Thoracic aorta (tissue), 2 donors: ENCODE data around the gene MEI1. TPM values are rescaled to one million over a fixed set of nuclear protein-coding genes. Genes with fewer than 3 reads are reported as not detected.

ENCODE experiments used
- ATAC-seq: fragments of 150-250 bp; one replicate; pipeline ENCODE4 v1.8.0; 2017; ENCODE audit warnings: low read depth; ENCODE audit not compliant: insufficient number of reproducible peaks, low FRiP score
- DNase-seq: peaks from one replicate; pipeline ENCODE4 v3.0.0-alpha.2; 2020; ENCODE audit warnings: low spot score
- H3K27ac ChIP-seq, 2 donors: fragments of 200-600 bp; sonication (generic); 1 replicate in 1 of 2; 2 replicates in 1 of 2; pipeline ENCODE4 v1.5.1; 2016; ENCODE audit warnings: mild to moderate bottlenecking in 2 of 2, moderate library complexity in 2 of 2
- H3K27me3 ChIP-seq: fragments of 200-600 bp; sonication (generic); replicated peaks from 2 replicates; pipeline ENCODE4 v1.6.0; 2016; ENCODE audit warnings: mild to moderate bottlenecking; ENCODE audit not compliant: insufficient read depth
- H3K36me3 ChIP-seq: fragments of 200-600 bp; sonication (generic); one replicate; pipeline ENCODE4 v1.5.1; 2016
- H3K4me1 ChIP-seq, 2 donors: fragments of 200-600 bp; sonication (generic); 1 replicate in 1 of 2; 2 replicates in 1 of 2; pipeline versions ENCODE4 v1.5.1 to v1.6.0; 2016; ENCODE audit warnings: low read depth in 2 of 2, mild to moderate bottlenecking in 1 of 2; ENCODE audit not compliant: control insufficient read depth in 1 of 2
- H3K4me3 ChIP-seq: fragments of 200-600 bp; sonication (generic); 2 replicates; pipeline ENCODE4 v1.5.1; 2016; ENCODE audit warnings: mild to moderate bottlenecking
- H3K9me3 ChIP-seq: fragments of 200-600 bp; sonication (generic); 2 replicates; pipeline ENCODE4 v1.5.1; 2016
- total RNA-seq, 2 donors: library from RNA; depleted of rRNA; stranded (reverse); fragments of >200 nt; gene quantifications; one replicate each; pipeline versions ENCODE4 v1.1.0 to v1.2.3, GENCODE V29; 2016
- TF ChIP-seq, protein P1 (sequence below): fragments of 200-600 bp; sonication (generic); IDR thresholded peaks from one replicate; pipeline ENCODE4 v1.5.1; 2019; ENCODE audit warnings: antibody characterized with exemption

Gene MEI1
- total RNA-seq, 2 donors from 2014 or later, result 1.8 to 3.8 TPM

DNA sequence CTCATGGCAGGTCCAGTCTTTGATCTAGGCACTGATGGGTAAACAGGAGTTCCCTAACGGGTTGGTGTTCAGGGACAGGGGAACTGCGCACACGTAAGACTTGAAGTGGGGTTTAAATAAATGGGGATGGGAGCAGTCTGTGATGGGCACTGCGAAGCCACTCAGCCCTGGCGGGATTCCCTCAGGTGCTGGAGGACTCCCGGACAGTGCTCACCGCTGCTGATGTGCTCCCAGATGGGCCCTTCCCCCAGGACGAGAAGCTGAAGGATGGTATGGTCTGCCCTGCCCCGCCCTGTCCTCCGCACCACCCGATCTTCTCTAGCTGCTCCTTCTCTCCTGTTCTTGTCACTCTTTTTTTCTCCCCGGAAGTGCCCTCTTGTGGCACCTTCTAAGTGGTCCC, 110.7 kb downstream of the MEI1 start:
- TF ChIP-seq, protein P1, sequence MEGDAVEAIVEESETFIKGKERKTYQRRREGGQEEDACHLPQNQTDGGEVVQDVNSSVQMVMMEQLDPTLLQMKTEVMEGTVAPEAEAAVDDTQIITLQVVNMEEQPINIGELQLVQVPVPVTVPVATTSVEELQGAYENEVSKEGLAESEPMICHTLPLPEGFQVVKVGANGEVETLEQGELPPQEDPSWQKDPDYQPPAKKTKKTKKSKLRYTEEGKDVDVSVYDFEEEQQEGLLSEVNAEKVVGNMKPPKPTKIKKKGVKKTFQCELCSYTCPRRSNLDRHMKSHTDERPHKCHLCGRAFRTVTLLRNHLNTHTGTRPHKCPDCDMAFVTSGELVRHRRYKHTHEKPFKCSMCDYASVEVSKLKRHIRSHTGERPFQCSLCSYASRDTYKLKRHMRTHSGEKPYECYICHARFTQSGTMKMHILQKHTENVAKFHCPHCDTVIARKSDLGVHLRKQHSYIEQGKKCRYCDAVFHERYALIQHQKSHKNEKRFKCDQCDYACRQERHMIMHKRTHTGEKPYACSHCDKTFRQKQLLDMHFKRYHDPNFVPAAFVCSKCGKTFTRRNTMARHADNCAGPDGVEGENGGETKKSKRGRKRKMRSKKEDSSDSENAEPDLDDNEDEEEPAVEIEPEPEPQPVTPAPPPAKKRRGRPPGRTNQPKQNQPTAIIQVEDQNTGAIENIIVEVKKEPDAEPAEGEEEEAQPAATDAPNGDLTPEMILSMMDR, result no peak
- H3K4me3 ChIP-seq, result no peak overlapping the region
- no peaks in the 10 kb centered on the region for H3K9me3 ChIP-seq
- no peaks in the 10 kb centered on the region for H3K36me3 ChIP-seq
- no peaks in the 10 kb centered on the region for H3K4me1 ChIP-seq
- no peak overlapping the region for H3K27ac ChIP-seq
- H3K27me3 ChIP-seq, result no peaks in the 10 kb centered on the region
- ATAC-seq, result no peak
- no peak for DNase-seq

DNA sequence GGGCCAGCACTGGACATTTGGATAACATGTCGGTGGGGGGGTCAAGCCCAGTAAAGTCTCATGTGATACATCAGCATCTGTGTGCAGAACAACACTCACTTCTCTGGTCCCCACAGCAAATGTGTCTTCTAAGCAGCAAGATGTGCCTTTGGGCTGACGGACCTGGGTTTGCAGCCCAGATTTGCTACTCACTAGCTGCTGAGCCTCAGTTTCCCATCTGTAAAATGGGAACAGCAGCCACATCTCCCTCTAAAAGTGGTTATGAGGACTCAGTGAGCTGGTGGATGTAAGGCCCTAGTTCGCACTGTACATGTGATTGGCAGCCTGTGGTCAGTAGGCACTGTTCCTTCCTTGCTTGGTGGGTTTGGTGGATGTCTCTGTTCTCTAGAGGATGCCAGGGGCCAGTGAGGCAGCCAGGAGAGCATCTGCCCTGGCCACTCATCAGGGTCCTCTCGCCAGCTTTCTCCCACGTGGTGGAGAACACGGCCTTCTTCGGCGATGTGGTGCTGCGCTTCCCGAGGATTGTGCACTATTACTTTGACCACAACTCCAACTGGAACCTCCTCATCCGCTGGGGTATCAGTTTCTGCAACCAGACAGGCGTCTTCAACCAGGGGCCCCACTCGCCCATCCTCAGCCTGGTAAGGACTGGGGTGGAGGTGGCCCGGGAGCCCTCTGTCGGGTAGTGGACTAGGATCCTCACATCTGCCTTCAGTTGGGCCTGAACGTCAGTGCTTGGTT, 113.7 kb downstream of the MEI1 start:
- H3K27me3 ChIP-seq, result no peaks in the 10 kb centered on the region
- no peaks in the 10 kb centered on the region for H3K9me3 ChIP-seq
- H3K4me1 ChIP-seq, result no peaks in the 10 kb centered on the region
- H3K4me3 ChIP-seq, result no peak overlapping the region
- DNase-seq (no peak), ATAC-seq (no peak)
- H3K36me3 ChIP-seq, result no peaks in the 10 kb centered on the region
- TF ChIP-seq, protein P1, result no peak
- H3K27ac ChIP-seq, result no peak overlapping the region

DNA sequence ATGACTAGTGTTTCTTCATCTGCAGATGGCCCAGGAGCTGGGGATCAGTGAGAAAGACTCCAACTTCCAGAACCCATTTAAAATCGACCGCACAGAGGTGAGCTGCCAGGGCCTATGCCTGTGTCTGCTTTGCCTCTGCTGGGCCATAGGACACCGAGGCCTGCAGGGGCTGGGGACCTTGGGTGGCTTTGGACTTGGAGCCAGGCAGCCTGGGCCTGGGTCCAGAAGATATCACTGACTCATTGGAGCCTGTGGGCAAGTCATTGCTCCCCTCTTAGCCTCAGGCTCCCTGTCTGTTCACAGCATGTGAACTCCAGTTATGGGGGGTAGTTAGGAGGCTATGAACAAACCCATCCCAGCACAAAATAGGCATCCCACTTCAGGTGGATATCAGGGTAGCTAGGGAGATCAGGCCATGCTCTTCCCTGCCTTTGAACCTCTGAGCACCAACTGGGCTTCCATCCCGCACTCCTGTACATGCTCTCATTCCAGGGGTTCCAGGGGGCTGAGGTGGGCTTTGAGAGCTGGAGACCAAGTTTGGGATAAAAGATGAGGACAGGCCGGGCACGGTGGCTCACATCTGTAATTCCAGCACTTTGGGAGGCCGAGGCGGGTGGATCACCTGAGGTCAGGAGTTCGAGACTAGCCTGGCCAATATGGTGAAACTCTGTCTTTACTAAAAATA, 114.6 kb downstream of the MEI1 start:
- TF ChIP-seq, protein P1, result no peak
- H3K36me3 ChIP-seq, result no peaks in the 10 kb centered on the region
- no peaks in the 10 kb centered on the region for H3K27me3 ChIP-seq
- no peaks in the 10 kb centered on the region for H3K9me3 ChIP-seq
- no peaks in the 10 kb centered on the region for H3K4me1 ChIP-seq
- ATAC-seq (no peak), DNase-seq (no peak)
- H3K4me3 ChIP-seq, result no peak overlapping the region
- H3K27ac ChIP-seq, result no peak overlapping the region

DNA sequence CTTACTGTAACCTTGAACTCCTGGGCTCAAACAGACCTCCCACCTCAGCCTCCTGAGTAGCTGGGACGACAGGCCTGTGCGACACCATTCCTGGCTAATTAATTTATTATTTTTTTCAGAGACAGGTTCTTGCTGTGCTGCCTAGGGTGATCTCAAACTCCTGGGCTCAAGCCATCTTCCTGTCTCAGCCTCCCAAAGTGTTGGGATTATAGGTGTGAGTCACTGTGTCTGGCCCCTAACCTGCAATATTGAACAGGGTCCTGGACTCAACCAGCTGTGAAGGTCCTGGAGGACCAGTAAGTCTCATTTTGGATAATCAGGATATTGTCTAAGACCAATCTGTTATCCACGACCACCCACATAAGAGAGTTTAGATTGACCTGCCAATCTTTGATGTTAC, 116.4 kb downstream of the MEI1 start:
- Histone ChIP-seq H3K27me3 (no peaks in the 10 kb centered on the region), H3K36me3 (no peaks in the 10 kb centered on the region), H3K4me3 (no peak overlapping the region), H3K4me1 (no peaks in the 10 kb centered on the region), H3K9me3 (no peaks in the 10 kb centered on the region), H3K27ac (no peak overlapping the region)
- TF ChIP-seq, protein P1, result no peak
- DNase-seq (no peak), ATAC-seq (no peak)

DNA sequence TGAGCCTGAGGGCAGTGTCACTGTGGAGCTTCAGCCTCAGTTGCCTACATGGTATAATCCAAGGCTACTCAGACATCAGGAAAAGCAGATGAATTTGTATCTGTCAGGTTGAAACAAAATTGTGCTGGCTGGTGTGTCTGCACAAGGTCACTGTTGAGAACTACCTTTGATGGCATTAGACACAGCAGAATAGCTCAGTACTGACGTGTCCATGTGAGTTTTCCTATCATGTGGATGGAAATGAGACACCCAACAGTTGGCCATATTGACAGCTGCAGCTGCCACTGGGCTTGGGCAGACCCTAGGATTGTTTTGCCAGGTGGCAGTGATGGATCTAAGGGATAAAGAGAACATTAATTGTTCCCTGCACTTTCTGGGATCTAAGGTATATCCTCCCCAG, 116.9 kb downstream of the MEI1 start:
- no peaks in the 10 kb centered on the region for H3K4me1 ChIP-seq
- no peaks in the 10 kb centered on the region for H3K9me3 ChIP-seq
- TF ChIP-seq, protein P1, result no peak
- no peak overlapping the region for H3K27ac ChIP-seq
- H3K4me3 ChIP-seq, result no peak overlapping the region
- ATAC-seq, result no peak
- H3K36me3 ChIP-seq, result no peaks in the 10 kb centered on the region
- no peaks in the 10 kb centered on the region for H3K27me3 ChIP-seq
- no peak for DNase-seq
